HG03103 (cell line): ENCODE measurements around the gene LGSN.
"Not testable (repeated sequence)": the region's sequence is repeated elsewhere in the genome, so short reads cannot be mapped to it uniquely, and the experiment has no call there.

ENCODE experiments used
- ATAC-seq: cut with Tn5 transposase; IDR thresholded peaks from one replicate; pipeline ENCODE4 v1.9.1; 2021; ENCODE audit warnings: low read depth; ENCODE audit not compliant: unreplicated experiment

LGSN gene, protein sequence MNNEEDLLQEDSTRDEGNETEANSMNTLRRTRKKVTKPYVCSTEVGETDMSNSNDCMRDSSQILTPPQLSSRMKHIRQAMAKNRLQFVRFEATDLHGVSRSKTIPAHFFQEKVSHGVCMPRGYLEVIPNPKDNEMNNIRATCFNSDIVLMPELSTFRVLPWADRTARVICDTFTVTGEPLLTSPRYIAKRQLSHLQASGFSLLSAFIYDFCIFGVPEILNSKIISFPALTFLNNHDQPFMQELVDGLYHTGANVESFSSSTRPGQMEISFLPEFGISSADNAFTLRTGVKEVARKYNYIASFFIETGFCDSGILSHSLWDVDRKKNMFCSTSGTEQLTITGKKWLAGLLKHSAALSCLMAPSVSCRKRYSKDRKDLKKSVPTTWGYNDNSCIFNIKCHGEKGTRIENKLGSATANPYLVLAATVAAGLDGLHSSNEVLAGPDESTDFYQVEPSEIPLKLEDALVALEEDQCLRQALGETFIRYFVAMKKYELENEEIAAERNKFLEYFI

DNA sequence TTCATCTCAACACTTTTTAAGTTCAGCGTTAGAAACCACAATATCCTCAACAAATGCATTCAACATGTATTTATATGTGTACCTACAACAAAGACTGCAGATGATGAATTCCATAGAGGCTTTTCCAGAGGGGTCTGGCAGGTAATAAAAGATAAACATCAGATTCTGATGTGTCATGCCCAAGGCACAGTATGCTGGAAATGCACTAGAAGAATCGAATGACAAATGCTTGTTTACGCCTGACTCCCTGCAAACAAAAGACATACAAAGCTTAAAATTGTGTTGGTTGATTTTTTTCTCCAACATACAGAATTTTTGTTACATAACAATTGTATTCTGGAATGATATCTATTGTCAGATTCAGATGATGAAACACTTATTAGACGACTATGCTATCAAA, at the start of gene LGSN:
Gene LGSN (minus strand): TSS at position 45 of the 400 bp plus-strand sequence. CDS start 40 bp downstream, at position 5.
- no peak for ATAC-seq

DNA sequence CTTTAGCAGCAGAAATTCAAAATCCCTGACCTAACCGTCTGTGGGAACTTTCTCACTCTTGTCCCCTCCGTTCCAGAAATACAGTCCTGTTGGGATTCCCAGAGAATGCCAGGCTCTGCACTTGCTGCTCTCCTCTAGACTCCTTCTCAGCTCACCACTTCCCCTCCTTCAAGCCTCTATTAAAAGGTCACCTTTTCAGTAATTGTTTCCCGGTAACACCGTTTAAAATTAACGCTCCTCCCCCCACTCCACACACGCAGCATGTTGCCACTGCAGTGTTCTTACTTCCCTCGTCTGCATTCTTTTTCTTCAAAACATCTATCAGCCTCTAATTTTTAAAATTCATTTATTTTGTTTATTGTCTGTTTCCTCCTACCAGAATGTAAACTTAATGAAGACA, 48.6 kb upstream of the LGSN start:
- no peak for ATAC-seq

DNA sequence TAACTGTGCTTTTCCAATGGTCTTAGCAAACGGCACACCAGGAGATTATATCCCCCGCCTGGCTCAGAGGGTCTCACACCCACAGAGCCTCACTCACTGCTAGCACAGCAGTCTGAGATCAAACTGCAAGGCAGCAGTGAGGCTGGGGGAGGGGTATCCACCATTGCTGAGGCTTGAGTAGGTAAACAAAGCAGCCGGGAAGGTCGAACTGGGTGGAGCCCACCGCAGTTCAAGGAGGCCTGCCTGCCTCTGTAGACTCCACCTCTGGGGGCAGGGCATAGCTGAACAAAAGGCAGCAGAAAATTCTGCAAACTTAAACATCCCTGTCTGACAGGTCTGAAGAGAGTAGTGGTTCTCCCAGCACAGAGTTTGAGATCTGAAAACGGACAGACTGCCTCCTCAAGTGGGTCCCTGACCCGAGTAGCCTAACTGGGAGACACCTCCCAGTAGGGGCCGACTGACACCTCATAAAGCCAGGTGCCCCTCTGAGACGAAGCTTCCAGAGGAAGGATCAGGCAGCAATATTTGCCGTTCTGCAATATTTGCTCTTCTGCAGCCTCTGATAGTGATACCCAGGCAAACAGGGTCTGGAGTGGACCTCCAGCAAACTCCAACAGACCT, 42.8 kb upstream of the LGSN start:
- not testable (repeated sequence) for ATAC-seq

DNA sequence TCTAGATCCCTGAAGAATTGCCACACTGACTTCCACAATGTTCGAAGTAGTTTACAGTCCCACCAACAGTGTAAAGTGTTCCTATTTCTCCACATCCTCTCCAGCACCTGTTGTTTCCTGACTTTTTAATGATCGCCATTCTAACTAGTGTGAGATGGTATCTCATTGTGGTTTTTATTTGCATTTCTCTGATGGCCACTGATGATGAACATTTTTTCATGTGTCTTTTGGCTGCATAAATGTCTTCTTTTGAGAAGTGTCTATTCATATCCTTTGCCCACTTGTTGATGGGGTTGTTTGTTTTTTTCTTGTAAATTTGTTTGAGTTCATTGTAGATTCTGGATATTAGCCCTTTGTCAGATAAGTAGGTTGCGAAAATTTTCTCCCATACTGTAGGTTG, 37.6 kb upstream of the LGSN start:
- ATAC-seq = not testable (repeated sequence)

DNA sequence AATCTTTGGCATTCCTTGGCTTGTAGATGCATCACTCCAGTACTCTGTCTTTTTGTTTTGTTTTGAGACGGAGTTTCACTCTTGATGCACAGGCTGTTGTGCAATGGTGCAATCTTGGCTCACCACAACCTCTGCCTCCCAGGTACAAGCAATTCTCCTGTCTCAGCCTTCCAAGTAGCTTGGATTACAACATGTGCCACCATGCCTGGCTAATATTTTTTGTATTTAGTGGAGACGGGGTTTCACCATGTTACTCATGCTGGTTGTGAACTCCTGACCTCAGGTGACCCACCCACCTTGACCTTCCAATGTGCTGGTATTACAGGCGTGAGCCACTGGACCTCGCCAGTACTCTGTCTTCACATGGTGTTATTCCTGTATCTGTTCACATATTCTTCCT, 35.8 kb upstream of the LGSN start:
- no peak for ATAC-seq

DNA sequence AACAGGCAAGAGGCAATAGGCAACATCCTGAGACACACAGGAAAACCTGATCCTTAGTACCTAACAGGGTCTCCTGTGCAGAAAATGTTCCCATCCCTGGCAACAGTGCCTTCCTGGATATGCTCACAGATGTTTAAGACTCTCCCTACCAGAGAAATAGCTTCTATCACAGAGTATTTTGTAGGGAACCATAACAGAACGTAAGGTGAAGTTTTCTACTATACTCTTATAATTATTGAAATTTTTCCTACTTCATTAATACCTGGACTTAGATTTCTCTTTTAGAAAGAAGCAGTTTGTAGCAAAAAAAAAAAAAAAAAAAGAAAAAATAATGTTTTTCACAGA, 33.5 kb upstream of the LGSN start:
- ATAC-seq = no peak

DNA sequence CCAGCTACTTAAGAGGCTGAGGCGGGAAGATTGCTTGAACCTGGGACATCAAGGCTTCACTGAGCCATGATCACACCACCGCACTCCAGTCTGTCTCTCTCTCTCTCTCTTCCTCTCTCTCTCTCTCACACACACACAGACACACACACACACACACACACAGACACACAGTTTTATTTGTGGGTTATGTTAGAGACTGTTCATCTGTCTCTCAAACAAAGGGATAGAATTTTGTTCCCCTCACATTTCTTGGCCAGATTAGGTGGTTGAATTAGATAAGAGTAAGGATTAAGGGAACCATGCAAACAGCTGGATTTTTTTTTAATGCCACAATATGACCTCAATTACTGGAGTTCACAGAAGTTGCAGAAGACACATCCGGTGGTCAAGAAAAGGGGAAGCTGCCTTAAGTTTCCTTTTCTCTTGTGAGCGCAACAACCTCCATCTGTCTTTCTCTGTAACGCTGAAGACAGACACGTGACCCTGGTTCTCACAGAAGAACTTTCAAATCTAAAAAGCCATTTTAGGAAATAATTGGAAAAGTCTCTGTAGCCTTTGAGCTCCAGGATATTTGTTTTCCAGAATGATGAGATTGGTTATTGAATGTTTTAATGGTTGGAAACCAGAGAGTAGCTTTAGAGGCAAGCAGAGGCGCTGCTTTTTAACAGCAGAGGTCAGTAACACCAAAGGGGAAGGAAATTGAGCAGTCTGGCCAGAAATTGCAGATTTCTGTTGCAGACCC, 32.9 kb upstream of the LGSN start:
- ATAC-seq = peak; percentile 89

DNA sequence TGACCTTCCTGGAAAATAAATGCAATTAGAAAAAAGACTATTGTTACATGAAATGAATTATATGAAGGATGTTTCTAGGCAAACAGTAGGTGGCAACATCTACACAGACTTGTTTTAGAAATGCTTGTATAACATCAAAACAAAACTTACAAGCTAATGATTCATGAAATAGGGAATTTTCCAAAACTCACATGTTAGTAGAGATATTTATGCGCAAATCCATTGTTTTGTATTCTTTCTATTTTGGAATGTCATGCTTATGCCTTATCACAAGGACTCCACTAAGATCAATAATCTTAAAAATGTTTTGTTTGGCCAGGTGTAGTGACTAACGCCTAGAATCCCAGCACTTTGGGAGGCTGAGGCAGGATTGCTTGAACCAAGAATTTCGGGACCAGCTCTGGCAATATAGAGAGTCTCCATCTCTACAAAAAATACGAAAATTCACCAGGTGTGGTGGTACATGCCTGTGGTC, 32.3 kb upstream of the LGSN start:
- peak; percentile 17 for ATAC-seq

DNA sequence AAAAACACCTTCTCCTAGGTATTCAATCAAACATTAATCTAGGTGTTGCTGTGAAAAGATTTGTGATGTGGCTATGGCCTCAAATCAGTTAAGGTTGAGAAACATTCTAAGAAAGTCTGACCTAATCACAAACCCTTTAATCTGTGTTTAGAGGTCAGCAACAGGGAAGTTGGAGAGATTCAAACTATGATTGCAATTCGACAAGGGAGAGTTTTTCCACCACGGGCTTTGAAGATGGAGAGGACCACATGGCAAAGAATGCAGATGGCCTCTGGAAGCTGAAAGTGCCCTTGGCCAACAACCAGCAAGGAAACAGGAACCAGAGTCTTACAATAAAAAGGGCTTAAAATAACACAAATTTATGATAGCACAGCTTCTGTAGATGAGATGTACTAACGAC, 29.6 kb upstream of the LGSN start:
- no peak for ATAC-seq

DNA sequence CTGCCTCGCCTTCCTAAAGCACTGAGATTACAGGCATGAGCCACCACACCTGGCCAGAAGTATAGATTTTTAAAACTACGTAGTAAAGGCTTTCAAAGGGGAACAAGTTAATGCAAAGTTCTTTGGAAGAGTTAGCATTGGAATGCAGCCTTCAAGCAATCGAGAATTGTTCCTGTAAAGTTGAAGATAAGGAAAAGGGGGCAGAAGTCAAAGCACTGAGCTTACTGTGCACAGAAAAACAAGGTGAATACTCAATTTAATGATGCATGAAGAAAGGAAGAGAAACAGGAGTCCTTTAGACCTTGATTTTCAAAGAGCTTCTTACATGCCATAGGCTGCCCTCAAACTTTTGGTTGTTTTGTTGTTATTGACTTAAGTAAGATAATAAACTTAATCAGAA, 29.1 kb upstream of the LGSN start:
- ATAC-seq = no peak

DNA sequence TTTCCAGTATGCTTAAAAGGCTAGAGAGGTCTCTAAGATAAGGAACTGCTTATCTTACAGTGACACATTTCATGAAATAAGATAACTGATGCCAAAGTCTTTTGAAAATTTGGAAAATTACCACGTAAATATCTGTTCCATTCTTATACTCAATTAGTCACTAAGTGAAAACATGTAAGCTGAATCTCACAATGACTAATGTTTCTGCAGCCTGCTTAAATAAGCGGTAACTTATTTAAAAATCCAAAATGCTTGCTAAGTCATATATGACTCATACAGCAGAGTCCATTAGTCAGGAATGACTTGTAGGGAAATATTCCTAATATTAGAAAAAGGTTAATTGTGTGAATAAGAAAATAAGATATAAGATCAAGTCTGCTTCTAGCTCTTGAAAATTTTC, 27.8 kb upstream of the LGSN start:
- no peak for ATAC-seq

DNA sequence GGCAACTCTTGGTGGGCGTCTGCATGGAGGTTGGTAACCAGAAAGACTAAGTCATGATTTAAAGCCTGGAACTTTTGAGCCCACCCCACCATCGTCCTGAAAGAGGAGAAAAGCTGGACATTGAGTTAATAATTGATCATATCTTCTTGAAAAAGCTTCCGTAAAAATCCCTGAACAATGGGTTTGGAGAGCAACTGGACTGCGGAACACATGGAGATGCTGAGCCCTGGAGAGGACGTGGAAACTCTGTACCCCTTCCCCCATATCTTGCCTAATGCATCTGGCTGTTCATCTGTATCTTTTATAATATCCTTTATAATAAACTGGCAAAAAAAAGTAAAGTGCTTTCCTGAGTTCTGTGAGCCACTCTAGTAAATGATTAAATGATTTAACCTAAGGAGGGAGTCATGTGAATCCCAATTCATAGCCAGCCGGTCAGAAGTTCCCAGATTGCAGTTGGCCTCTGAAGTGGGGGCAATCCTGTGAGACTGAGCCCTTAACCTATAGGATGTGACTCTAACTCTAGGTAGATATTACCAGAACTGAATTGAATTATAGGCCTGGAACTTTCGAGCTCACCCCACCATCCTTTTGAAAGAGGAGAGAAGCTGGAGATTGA, 26.5 kb upstream of the LGSN start:
- ATAC-seq = no peak

DNA sequence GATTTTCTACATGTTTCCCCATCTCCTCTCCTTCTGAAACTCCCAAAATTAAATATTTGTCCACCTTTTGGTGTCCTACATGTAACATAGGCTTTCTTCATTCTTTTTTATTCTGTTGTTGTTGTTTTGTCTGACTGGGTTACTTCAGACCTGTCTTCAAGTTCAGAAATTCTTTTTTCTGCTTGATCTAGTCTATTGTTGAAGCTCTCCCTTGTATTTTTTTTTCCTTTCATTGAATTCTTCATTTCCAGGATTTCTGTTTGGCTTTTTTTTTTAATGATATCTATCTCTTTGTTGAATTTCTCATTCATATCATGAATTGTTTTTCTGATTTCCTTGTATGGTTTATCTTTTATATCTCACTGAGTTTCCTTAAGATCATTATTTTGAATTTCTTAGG, 20.6 kb upstream of the LGSN start:
- no peak for ATAC-seq

DNA sequence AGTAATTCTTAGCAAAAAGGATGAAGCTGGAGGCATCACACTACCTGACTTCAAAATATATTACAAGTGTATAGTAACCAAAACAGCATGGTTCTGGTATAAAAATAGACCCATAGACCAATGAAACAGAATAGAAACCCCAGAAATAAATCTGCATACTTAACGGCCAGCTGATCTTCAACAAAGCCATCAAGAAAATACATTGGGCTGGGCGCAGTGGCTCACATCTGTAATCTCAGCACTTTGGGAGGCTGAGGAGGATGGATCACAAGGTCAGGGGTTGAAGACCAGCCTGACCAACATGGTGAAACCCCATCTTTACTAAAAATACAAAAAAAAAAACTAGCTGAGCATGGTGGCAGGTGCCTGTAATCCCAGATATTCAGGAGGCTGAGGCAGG, 14.9 kb upstream of the LGSN start:
- not testable (repeated sequence) for ATAC-seq

DNA sequence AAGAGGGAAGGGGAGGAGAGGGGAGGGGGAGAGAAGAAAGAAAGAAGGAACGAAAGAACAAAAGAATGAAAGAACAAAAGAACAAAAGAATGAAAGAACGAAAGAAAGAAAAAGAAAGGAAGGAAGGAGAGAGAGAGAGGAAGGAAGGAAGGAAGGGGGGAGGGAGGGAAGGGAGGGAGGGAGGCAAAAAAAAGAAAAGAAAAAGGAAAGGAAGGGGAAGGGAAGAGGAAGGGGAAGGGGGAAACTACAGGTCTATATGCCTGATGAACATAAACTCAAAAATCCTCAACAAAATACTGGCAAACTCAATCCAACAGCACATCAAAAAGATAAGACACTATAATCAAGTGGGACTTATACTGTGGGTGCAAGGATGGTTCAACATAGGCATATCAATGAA, 13.7 kb upstream of the LGSN start:
- no peak for ATAC-seq

DNA sequence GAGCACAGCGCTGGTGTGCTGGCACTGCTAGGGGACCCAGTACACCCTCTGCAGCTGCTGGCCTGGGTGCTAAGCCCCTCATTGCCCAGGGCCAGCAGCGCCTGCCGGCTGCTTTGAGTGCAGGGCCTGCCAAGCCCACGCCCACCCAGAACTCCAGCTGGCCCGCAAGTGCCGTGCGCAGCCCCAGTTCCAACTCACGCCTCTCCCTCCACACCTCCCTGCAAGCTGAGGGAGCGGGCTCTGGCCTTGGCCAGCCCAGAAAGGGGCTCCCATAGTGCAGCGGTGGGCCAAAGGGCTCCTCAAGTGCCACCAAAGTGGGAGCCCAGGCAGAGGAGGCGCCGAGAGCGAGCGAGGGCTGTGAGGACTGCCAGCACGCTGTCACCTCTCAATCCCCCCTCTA, 6.8 kb upstream of the LGSN start:
- not testable (repeated sequence) for ATAC-seq

DNA sequence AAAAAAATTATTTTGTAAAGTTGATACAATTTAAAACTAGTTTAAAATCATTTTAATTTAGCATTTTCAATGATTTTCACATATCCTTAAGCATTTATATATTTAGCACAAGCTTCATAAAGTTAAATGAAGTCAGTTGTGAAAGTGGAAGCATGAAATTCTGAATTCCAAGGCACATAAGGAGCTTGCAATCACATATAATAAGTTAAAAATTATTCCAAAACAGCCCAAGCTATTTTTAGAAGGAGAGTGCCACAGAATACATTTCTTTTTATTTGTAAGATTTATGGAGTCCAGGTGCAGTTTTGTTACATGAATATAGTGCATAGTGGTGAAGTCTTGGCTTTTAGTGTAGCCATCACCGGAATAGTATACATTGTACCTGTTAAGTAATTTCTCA, 3.2 kb upstream of the LGSN start:
- no peak for ATAC-seq

DNA sequence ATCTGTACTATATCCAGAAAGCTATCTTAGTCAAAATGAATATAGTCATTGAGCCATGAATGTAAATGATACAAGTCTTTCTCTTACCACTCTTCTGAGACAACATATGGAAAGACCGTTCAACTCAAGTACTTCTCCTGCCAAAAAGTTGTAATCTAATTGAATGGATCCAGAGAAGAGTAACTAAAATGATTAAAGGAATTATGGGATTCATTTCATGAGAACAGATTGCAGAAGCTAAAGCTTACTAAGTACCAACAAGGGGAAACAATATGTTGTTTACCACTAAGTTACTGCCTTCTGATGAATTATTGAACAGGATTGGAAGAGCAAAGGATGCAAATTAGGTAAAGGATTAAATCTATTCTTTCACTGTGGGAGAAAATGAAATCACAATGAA, 2.0 kb upstream of the LGSN start:
- ATAC-seq = no peak

DNA sequence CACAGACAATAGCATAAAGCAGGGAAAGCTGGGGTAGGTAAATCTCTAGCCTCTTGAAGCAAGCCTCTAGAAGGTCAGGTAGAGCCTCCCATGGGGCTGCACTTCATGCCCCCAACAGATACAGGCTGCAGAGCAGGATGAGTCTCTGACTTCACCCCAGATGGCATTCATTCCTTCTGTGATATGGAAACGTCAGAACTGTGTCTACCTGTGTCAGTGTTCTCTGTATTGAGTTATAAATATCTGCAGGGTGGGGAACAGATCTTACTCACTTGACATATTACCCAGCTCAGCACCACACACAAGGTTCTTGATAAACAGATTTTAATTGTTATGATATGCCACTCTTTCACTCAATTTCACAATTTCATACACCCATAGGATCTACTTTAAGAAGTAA, 2.1 kb downstream of the LGSN start:
- ATAC-seq = no peak

DNA sequence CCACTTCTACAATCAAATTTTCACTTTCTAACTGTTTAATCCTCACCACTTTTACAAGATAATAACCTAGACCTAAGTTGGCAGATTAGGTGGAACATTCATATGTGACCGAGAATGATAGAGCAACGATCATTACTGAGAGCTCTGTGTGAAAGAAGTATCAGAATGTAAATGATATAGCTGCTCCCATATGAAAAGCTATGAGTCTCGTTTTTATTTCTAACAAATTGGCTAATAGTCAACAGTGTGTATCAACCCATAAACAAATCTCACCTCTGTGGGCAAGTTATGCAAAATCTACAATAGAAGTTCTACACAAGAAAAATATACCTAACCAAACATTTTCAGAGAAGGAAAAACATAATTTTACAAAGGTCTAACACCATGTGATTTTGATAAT, 3.7 kb downstream of the LGSN start:
- ATAC-seq = no peak

DNA sequence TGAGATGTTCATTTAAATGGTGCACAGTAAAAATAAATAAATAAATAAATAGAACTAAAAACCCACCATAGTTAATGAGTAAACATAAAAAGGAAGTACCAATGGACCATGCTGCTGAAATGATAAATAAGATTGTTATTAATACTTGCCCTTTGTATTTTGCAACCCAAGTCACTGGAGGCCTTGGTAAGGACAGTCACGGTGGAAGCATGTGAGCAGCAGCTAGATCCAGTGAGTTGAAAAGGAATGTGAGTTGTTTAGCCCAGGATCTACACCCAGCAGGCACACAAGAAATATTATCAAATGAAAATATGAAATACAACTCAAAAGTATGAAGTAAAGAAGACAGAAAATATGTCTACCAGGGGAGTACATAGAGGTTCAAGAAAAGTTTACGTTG, 6.7 kb downstream of the LGSN start:
- no peak for ATAC-seq
